GM12878 (cell line): Measurements from ENCODE around the gene OXER1. TPM values are rescaled to one million over a fixed set of nuclear protein-coding genes. Genes with fewer than 3 reads are reported as not detected.

ENCODE experiments used
- ATAC-seq: fragments of 200-7000 bp; cut with Tn5 transposase; 3 replicates; pipeline ENCODE4 v1.9.1; 2020; ENCODE audit warnings: mild to moderate bottlenecking, moderate library complexity
- BruUV-seq: library from RNA; stranded (reverse); fragments of 400-500 nt; replicated peaks from 2 replicates; lab custom pipeline; 2021; lab: Mats Ljungman, UMichigan
- CTCF ChIA-PET: fragments of 300-600 bp; sonication (Branson Sonifier 250); formaldehyde crosslinking; extraction: SDS; loops from one replicate; lab custom pipeline; 2021; ENCODE audit warnings: inconsistent platforms; lab: Yijun Ruan, JAX
- POLR2A ChIA-PET: fragments of 350-600 bp; formaldehyde crosslinking; extraction: SDS; loops from one replicate; lab custom pipeline; 2021; ENCODE audit warnings: inconsistent platforms; lab: Charles Lee
- RAD21 ChIA-PET: fragments of 300-600 bp; sonication (Branson Sonifier 250); formaldehyde crosslinking; loops from one replicate; lab custom pipeline; 2023; ENCODE audit warnings: antibody characterized with exemption; ENCODE audit not compliant: unreplicated experiment; lab: Charles Lee
- SMC1A ChIA-PET: fragments of 300-600 bp; sonication (Branson Sonifier 250); formaldehyde crosslinking; loops from one replicate; lab custom pipeline; 2023; ENCODE audit not compliant: unreplicated experiment, uncharacterized antibody; lab: Charles Lee
- DNase-seq: peaks from one replicate; pipeline ENCODE4 v3.0.0-alpha.2; 2011; ENCODE audit warnings: low read depth, low spot score
- FAIRE-seq: peaks from 3 replicates; lab custom pipeline; 2011; peaks lifted over from hg19 to GRCh38; lab: Jason Lieb, UNC
- H2AFZ ChIP-seq: 2 replicates; pipeline ENCODE4 v1.6.0; 2011; ENCODE audit warnings: low read depth, low read length, control low read depth; ENCODE audit not compliant: control insufficient read depth
- H3K27ac ChIP-seq: 2 replicates; pipeline ENCODE4 v1.5.1; 2011; ENCODE audit warnings: control low read depth; ENCODE audit not compliant: control insufficient read depth, insufficient read depth
- H3K27me3 ChIP-seq, 2 experiments: replicated peaks in 1 of 2; 2 replicates each; pipeline versions ENCODE4 v1.6.0 to v1.6.1; 2011; ENCODE audit warnings: low read length in 1 of 2; ENCODE audit not compliant: control insufficient read depth in 2 of 2, insufficient read depth in 2 of 2
- H3K36me3 ChIP-seq, 2 experiments: 2 replicates each; pipeline ENCODE4 v1.5.1; 2011; ENCODE audit warnings: low read length in 1 of 2; ENCODE audit not compliant: control insufficient read depth in 2 of 2, insufficient read depth in 2 of 2
- H3K4me1 ChIP-seq: 2 replicates; pipeline ENCODE4 v1.6.1; 2011; ENCODE audit warnings: mild to moderate bottlenecking, low read length, moderate library complexity, mixed read lengths; ENCODE audit not compliant: control insufficient read depth, insufficient read depth
- H3K4me2 ChIP-seq: 2 replicates; pipeline ENCODE4 v1.6.0; 2011; ENCODE audit warnings: control low read depth; ENCODE audit not compliant: control insufficient read depth, insufficient read depth
- H3K4me3 ChIP-seq: fragments of 200-600 bp; sonication (generic); 2 replicates; pipeline ENCODE4 v1.5.1; 2016
- H3K79me2 ChIP-seq: 2 replicates; pipeline ENCODE4 v1.6.0; 2011; ENCODE audit warnings: low read length; ENCODE audit not compliant: control insufficient read depth, insufficient read depth
- H3K9ac ChIP-seq: 2 replicates; pipeline ENCODE4 v1.8.0; 2011; ENCODE audit warnings: low read length, control low read depth, mixed read lengths; ENCODE audit not compliant: control insufficient read depth, insufficient read depth
- H3K9me3 ChIP-seq: replicated peaks from 3 replicates; pipeline ENCODE4 v1.5.1; 2011; ENCODE audit warnings: mild to moderate bottlenecking, low read length; ENCODE audit not compliant: control insufficient read depth, insufficient read depth
- H4K20me1 ChIP-seq: 2 replicates; pipeline ENCODE4 v1.6.0; 2011; ENCODE audit not compliant: control insufficient read depth, insufficient read depth
- CHD4 ChIP-seq: fragments of 200-600 bp; sonication (generic); IDR thresholded peaks from 2 replicates; pipeline ENCODE4 v1.6.1; 2016; ENCODE audit warnings: mild to moderate bottlenecking
- EED ChIP-seq: sonication (generic); IDR thresholded peaks from 2 replicates; pipeline ENCODE4 v1.6.1; 2016; ENCODE audit warnings: antibody characterized with exemption, low read depth
- JUND ChIP-seq: IDR thresholded peaks from 2 replicates; pipeline ENCODE4 v1.6.1; 2012; ENCODE audit warnings: low read depth, mild to moderate bottlenecking, low read length, improper control_type of control experiment, moderate library complexity
- KAT2A ChIP-seq: conservative IDR thresholded peaks from 2 replicates; pipeline ENCODE4 v1.6.1; 2011; ENCODE audit warnings: low read depth, low read length; ENCODE audit not compliant: control insufficient read depth
- SRF ChIP-seq, 2 experiments: IDR thresholded peaks; 2 replicates each; pipeline ENCODE4 v1.6.1; 2011; ENCODE audit warnings: low read depth in 2 of 2, low read length in 2 of 2, mild to moderate bottlenecking in 1 of 2, moderate library complexity in 1 of 2
- TARDBP ChIP-seq: IDR thresholded peaks from 2 replicates; pipeline ENCODE4 v1.6.1; 2016; ENCODE audit warnings: borderline replicate concordance
- ZNF384 ChIP-seq: IDR thresholded peaks from 2 replicates; pipeline ENCODE4 v1.6.1; 2012; ENCODE audit warnings: low read depth, mild to moderate bottlenecking, low read length, improper control_type of control experiment, borderline replicate concordance
- WGBS: methylation state at CpG from one replicate; pipeline ENCODE4 v1.1.6; 2016; ENCODE audit warnings: low lambda C conversion rate; ENCODE audit not compliant: insufficient replicate concordance, insufficient coverage; ENCODE audit errors: missing lambda C conversion rate; 5-methylcytosine and 5-hydroxymethylcytosine counted together
- in situ Hi-C: fragments of 300-500 bp; cut with MboI; formaldehyde crosslinking; loops from 9 replicates; pipeline ENCODE4 v1.14.3; 2018; ENCODE audit warnings: mixed read lengths
- intact Hi-C: fragments of 100-400 bp; cut with micrococcal nuclease; formaldehyde crosslinking; loops from one replicate; pipeline ENCODE4 v1.14.2; 2022; ENCODE audit not compliant: unreplicated experiment
- polyA plus RNA-seq, 11 experiments: library from polyadenylated mRNA; depleted of rRNA in 4 of 11; unstranded in 6 of 11; stranded (reverse) in 5 of 11; fragments of >200 nt; fragmentation: Nextera tagmentation in 4 of 11; fragmentation: Illumina TruSeq in 1 of 11; extraction: Ambion mirVana in 4 of 11; extraction: Trizol in 1 of 11; gene quantifications; 1 replicate in 1 of 11; 2 replicates in 10 of 11; pipeline versions ENCODE4 v1.2.1 to v1.2.3, GENCODE V29; 2011 to 2016; ENCODE audit warnings: inconsistent platforms in 2 of 11, missing spikeins in 2 of 11, low read depth in 1 of 11
- total RNA-seq, 4 experiments: library from RNA; depleted of rRNA in 3 of 4; stranded (reverse); fragments of >200 nt in 3 of 4; fragmentation: Illumina TruSeq in 1 of 4; extraction: Trizol in 1 of 4; gene quantifications; 2 replicates each; pipeline versions ENCODE4 v1.2.1 to v1.2.3, GENCODE V29; 2013 to 2021
- TF ChIP-seq, protein P1 (sequence below): IDR thresholded peaks from 2 replicates; pipeline ENCODE4 v1.6.1; 2011; ENCODE audit warnings: low read depth, mild to moderate bottlenecking, low read length, moderate library complexity, borderline replicate concordance; ENCODE audit errors: extremely low read depth
- TF ChIP-seq, protein P2 (sequence below): fragments of 450-650 bp; IDR thresholded peaks from 2 replicates; pipeline ENCODE4 v1.6.1; 2017; ENCODE audit warnings: antibody characterized with exemption, mild to moderate bottlenecking, moderate library complexity
- TF ChIP-seq, protein P3 (sequence below): fragments of 450-650 bp; IDR thresholded peaks from 2 replicates; pipeline ENCODE4 v1.6.1; 2017; ENCODE audit warnings: mild to moderate bottlenecking
- TF ChIP-seq, protein P4 (sequence below): fragments of 450-650 bp; IDR thresholded peaks from 2 replicates; pipeline ENCODE4 v1.6.1; 2017; ENCODE audit warnings: mild to moderate bottlenecking, moderate library complexity

OXER1 gene
- total and polyA plus RNA-seq, 10 of the 15 experiments (the other 5 are each of a cell fraction or from before 2014, with no cell fraction given) = 0.11 to 8.6 (median 3.3) TPM

DNA sequence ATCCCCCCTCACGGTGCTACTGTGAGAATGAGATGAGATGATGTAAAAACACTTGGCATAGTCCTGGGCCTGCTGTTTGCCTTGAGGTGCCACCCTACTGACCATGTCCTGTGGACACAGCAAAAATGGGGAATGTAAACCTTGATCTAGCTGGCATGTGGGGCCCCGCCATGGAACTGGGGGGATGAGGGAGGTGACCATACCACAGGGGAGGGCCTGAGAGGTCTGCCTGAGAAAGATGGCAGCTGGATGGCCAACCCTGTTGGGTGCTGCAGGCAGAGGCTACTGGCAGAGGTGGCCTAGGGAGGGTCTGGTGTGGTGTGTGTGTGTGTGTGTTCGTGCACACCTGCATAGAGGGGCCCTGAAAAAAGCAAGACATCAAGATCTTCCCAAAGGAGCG, 27.7 kb upstream of the OXER1 start (continued):
- TF ChIP-seq, protein P1, sequence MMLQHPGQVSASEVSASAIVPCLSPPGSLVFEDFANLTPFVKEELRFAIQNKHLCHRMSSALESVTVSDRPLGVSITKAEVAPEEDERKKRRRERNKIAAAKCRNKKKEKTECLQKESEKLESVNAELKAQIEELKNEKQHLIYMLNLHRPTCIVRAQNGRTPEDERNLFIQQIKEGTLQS = no peak
- TF ChIP-seq, all 136 proteins: peak for 2

DNA sequence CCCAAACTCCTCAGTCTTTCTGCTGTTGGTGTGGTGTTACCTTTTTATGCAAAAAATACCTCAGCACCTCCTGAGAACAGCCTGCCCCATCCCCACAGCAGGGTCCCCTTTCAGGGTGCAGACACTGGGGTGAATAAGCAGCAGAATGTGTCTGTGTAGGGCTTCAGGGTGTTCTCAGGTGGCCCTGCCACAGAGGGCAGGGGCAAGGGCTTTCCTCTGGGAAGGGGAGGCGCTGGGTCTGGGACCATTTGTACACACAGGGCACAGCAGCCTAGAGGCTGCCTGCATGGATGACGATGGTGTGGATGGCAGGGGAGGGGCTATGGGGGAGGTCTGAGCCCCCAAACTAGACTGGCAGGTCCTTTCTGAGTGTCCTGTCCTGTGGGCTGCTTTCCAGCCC, 25.8 kb upstream of the OXER1 start:
- ATAC-seq (no peak), FAIRE-seq (no peak), DNase-seq (no peak)
- CTCF ChIA-PET = interaction anchor here (0.6 kb wide), 1 partner anchor 1455 kb away, joined by 3 read pairs; no protein-coding TSS in a partner anchor
- Histone ChIP-seq H3K27ac (no peak overlapping the region), H3K4me3 (no peak overlapping the region), H3K4me2 (no peak overlapping the region), H3K9ac (no peak overlapping the region), H3K9me3 (no peaks in the 10 kb centered on the region), H3K4me1 (peaks cover 17% of the 10 kb centered on the region), H3K27me3 (no peaks in the 10 kb centered on the region), H2AFZ (no peak overlapping the region), H4K20me1 (no peaks in the 10 kb centered on the region), H3K36me3 (no peaks in the 10 kb centered on the region; a peak in 1 of 4 replicates), H3K79me2 (peaks cover 41% of the 10 kb centered on the region)
- no TSS peak for BruUV-seq
- in situ Hi-C loops = no loop called here
- SMC1A ChIA-PET = interaction anchor here (1.0 kb wide), 1 partner anchor 190 kb away, joined by 3 read pairs; no protein-coding TSS in a partner anchor
- RAD21 ChIA-PET = interaction anchor here (1.0 kb wide), 1 partner anchor 21 kb away, joined by 3 read pairs; no protein-coding TSS in a partner anchor
- 97% methylated on average over 2 of the region's 2 CpGs for WGBS
- POLR2A ChIA-PET = interaction anchor here (1.1 kb wide), 1 partner anchor 37 kb away, joined by 3 read pairs; no protein-coding TSS in a partner anchor
- intact Hi-C loops = loop anchor here (5.0 to 10.0 kb wide), 3 partner anchors 67 to 425 kb away; partner anchors contain the start of genes COX7A2L and KCNG3
- no peak for TF ChIP-seq ZNF384
- no peak for TF ChIP-seq SRF (IDR thresholded peaks at IDR 0.05; ENCODE audit: low read depth in 2 of 2, low read length in 2 of 2)
- TF ChIP-seq CHD4 = no peak
- no peak for TF ChIP-seq EED
- TF ChIP-seq, protein P2, sequence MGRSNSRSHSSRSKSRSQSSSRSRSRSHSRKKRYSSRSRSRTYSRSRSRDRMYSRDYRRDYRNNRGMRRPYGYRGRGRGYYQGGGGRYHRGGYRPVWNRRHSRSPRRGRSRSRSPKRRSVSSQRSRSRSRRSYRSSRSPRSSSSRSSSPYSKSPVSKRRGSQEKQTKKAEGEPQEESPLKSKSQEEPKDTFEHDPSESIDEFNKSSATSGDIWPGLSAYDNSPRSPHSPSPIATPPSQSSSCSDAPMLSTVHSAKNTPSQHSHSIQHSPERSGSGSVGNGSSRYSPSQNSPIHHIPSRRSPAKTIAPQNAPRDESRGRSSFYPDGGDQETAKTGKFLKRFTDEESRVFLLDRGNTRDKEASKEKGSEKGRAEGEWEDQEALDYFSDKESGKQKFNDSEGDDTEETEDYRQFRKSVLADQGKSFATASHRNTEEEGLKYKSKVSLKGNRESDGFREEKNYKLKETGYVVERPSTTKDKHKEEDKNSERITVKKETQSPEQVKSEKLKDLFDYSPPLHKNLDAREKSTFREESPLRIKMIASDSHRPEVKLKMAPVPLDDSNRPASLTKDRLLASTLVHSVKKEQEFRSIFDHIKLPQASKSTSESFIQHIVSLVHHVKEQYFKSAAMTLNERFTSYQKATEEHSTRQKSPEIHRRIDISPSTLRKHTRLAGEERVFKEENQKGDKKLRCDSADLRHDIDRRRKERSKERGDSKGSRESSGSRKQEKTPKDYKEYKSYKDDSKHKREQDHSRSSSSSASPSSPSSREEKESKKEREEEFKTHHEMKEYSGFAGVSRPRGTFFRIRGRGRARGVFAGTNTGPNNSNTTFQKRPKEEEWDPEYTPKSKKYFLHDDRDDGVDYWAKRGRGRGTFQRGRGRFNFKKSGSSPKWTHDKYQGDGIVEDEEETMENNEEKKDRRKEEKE = no peak
- TF ChIP-seq JUND = no peak
- TF ChIP-seq KAT2A = no peak
- TF ChIP-seq, protein P3, sequence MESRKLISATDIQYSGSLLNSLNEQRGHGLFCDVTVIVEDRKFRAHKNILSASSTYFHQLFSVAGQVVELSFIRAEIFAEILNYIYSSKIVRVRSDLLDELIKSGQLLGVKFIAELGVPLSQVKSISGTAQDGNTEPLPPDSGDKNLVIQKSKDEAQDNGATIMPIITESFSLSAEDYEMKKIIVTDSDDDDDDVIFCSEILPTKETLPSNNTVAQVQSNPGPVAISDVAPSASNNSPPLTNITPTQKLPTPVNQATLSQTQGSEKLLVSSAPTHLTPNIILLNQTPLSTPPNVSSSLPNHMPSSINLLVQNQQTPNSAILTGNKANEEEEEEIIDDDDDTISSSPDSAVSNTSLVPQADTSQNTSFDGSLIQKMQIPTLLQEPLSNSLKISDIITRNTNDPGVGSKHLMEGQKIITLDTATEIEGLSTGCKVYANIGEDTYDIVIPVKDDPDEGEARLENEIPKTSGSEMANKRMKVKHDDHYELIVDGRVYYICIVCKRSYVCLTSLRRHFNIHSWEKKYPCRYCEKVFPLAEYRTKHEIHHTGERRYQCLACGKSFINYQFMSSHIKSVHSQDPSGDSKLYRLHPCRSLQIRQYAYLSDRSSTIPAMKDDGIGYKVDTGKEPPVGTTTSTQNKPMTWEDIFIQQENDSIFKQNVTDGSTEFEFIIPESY = no peak
- TF ChIP-seq, protein P4, sequence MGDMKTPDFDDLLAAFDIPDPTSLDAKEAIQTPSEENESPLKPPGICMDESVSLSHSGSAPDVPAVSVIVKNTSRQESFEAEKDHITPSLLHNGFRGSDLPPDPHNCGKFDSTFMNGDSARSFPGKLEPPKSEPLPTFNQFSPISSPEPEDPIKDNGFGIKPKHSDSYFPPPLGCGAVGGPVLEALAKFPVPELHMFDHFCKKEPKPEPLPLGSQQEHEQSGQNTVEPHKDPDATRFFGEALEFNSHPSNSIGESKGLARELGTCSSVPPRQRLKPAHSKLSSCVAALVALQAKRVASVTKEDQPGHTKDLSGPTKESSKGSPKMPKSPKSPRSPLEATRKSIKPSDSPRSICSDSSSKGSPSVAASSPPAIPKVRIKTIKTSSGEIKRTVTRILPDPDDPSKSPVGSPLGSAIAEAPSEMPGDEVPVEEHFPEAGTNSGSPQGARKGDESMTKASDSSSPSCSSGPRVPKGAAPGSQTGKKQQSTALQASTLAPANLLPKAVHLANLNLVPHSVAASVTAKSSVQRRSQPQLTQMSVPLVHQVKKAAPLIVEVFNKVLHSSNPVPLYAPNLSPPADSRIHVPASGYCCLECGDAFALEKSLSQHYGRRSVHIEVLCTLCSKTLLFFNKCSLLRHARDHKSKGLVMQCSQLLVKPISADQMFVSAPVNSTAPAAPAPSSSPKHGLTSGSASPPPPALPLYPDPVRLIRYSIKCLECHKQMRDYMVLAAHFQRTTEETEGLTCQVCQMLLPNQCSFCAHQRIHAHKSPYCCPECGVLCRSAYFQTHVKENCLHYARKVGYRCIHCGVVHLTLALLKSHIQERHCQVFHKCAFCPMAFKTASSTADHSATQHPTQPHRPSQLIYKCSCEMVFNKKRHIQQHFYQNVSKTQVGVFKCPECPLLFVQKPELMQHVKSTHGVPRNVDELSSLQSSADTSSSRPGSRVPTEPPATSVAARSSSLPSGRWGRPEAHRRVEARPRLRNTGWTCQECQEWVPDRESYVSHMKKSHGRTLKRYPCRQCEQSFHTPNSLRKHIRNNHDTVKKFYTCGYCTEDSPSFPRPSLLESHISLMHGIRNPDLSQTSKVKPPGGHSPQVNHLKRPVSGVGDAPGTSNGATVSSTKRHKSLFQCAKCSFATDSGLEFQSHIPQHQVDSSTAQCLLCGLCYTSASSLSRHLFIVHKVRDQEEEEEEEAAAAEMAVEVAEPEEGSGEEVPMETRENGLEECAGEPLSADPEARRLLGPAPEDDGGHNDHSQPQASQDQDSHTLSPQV = no peak
- TF ChIP-seq TARDBP = no peak
